AG10803 (cell line): ENCODE measurements around the gene STK38L.
A peak's percentile ranks its signal among the peaks of the same experiment; 100 is the strongest.

Experiments
- DNase-seq: peaks from one replicate; pipeline ENCODE4 v3.0.0; 2010; ENCODE audit warnings: low read depth
- H3K4me3 ChIP-seq: 2 replicates; pipeline ENCODE4 v1.5.1; 2011; ENCODE audit warnings: mild to moderate bottlenecking, low read length, control low read depth
- CTCF ChIP-seq: conservative IDR thresholded peaks from 2 replicates; pipeline ENCODE4 v1.5.1; 2011; ENCODE audit warnings: mild to moderate bottlenecking, low read length, control low read depth, inconsistent platforms

Gene STK38L

GRCh38 chr12:27276275-27276674 is 32.2 kb downstream of the STK38L start:
- TF ChIP-seq CTCF = no peak
- DNase-seq = no peak
- H3K4me3 ChIP-seq = no peak overlapping the region

- peak; percentile 67 for DNase-seq
- H3K4me3 ChIP-seq = no peak overlapping the region
- no peak for TF ChIP-seq CTCF
Observed at GRCh38 chr12:27277846-27278260, 33.8 kb downstream of the STK38L start.

- DNase-seq = no peak
- H3K4me3 ChIP-seq = no peak overlapping the region
- no peak for TF ChIP-seq CTCF
Observed at GRCh38 chr12:27279826-27280225, 35.7 kb downstream of the STK38L start.

GRCh38 chr12:27280412-27280811 is 36.3 kb downstream of the STK38L start:
- H3K4me3 ChIP-seq = no peak overlapping the region
- TF ChIP-seq CTCF = no peak
- DNase-seq = no peak

GRCh38 chr12:27282754-27283153 is 38.7 kb downstream of the STK38L start:
- no peak for TF ChIP-seq CTCF
- H3K4me3 ChIP-seq = no peak overlapping the region
- DNase-seq = no peak

GRCh38 chr12:27284021-27284420 is 39.9 kb downstream of the STK38L start:
- DNase-seq = no peak
- no peak overlapping the region for H3K4me3 ChIP-seq
- TF ChIP-seq CTCF = no peak

- peak; percentile 66 for DNase-seq
- H3K4me3 ChIP-seq = no peak overlapping the region
- TF ChIP-seq CTCF = no peak
Observed at GRCh38 chr12:27284751-27285150, 40.7 kb downstream of the STK38L start.
